H1 (cell line): ENCODE data around the gene PDE4B. TPM values are rescaled to one million over a fixed set of nuclear protein-coding genes. Genes with fewer than 3 reads are reported as not detected.

Experiments used
- CTCF ChIA-PET: fragments of 300-600 bp; sonication (Branson Sonifier 250); formaldehyde crosslinking; loops from one replicate; lab custom pipeline; 2021; ENCODE audit not compliant: partially characterized antibody; lab: Charles Lee
- POLR2A ChIA-PET: fragments of 300-600 bp; sonication (Branson Sonifier 250); formaldehyde crosslinking; loops from one replicate; lab custom pipeline; 2021; ENCODE audit warnings: inconsistent platforms; ENCODE audit not compliant: partially characterized antibody; lab: Charles Lee
- DNase-seq, 2 experiments: peaks; one replicate each; pipeline versions ENCODE4 v3.0.0 to v3.0.0-alpha.2; 2010 to 2022; ENCODE audit warnings: low spot score in 2 of 2, low read depth in 1 of 2, mixed read lengths in 1 of 2
- FAIRE-seq: peaks from 2 replicates; lab custom pipeline; 2011; peaks lifted over from hg19 to GRCh38; lab: Jason Lieb, UNC
- H2AFZ ChIP-seq: 2 replicates; pipeline ENCODE4 v1.8.1; 2012; ENCODE audit warnings: low read length, inconsistent platforms
- H2AK5ac ChIP-seq: 2 replicates; pipeline ENCODE4 v1.6.1; 2013; ENCODE audit warnings: low read depth, low read length
- H2BK120ac ChIP-seq: replicated peaks from 2 replicates; pipeline ENCODE3; 2013; ENCODE audit warnings: low read depth, low read length, inconsistent platforms
- H2BK12ac ChIP-seq: 2 replicates; pipeline ENCODE4 v1.6.1; 2013; ENCODE audit warnings: low read depth, low read length
- H2BK15ac ChIP-seq: 2 replicates; pipeline ENCODE4 v1.6.1; 2013; ENCODE audit warnings: low read length
- H2BK20ac ChIP-seq: 2 replicates; pipeline ENCODE4 v1.6.1; 2013; ENCODE audit warnings: low read length
- H2BK5ac ChIP-seq: 2 replicates; pipeline ENCODE4 v1.6.1; 2013; ENCODE audit warnings: low read depth, low read length
- H3K14ac ChIP-seq: 2 replicates; pipeline ENCODE4 v1.6.1; 2013; ENCODE audit warnings: inconsistent platforms; ENCODE audit not compliant: insufficient read length
- H3K18ac ChIP-seq: 2 replicates; pipeline ENCODE4 v1.6.1; 2013; ENCODE audit warnings: low read length; ENCODE audit errors: extremely low read depth
- H3K23ac ChIP-seq: 2 replicates; pipeline ENCODE4 v1.6.1; 2013; ENCODE audit warnings: inconsistent platforms; ENCODE audit not compliant: insufficient read length
- H3K23me2 ChIP-seq: 2 replicates; pipeline ENCODE4 v1.6.1; 2013; ENCODE audit warnings: low read depth, low read length
- H3K27ac ChIP-seq: 2 replicates; pipeline ENCODE4 v1.6.1; 2011; ENCODE audit warnings: low read depth, low read length, inconsistent platforms
- H3K27me3 ChIP-seq, 4 experiments: replicated peaks in 1 of 4; 1 replicate in 1 of 4; 2 replicates in 3 of 4; pipeline versions ENCODE4 v1.6.1 to v1.8.1; 2011 to 2013; ENCODE audit warnings: low read length in 3 of 4, mild to moderate bottlenecking in 3 of 4, inconsistent platforms in 2 of 4, mixed read lengths in 2 of 4, moderate library complexity in 1 of 4; ENCODE audit not compliant: control insufficient read depth in 3 of 4, insufficient read depth in 3 of 4; ENCODE audit errors: extremely low read depth in 1 of 4
- H3K36me3 ChIP-seq, 4 experiments: 2 replicates each; pipeline versions ENCODE4 v1.6.1 to v1.8.1; 2011 to 2013; ENCODE audit warnings: mild to moderate bottlenecking in 4 of 4, low read length in 3 of 4, moderate library complexity in 2 of 4, control low read depth in 1 of 4, inconsistent platforms in 1 of 4; ENCODE audit not compliant: insufficient read depth in 4 of 4, control insufficient read depth in 2 of 4
- H3K4ac ChIP-seq: replicated peaks from 2 replicates; pipeline ENCODE3; 2013; ENCODE audit warnings: low read length, low read depth, mixed read lengths, inconsistent platforms; ENCODE audit not compliant: insufficient read length
- H3K4me1 ChIP-seq, 4 experiments: replicated peaks in 1 of 4; 1 replicate in 1 of 4; 2 replicates in 3 of 4; pipeline versions ENCODE4 v1.6.1 to v1.8.1; 2011 to 2013; ENCODE audit warnings: low read length in 3 of 4, inconsistent platforms in 2 of 4, mixed read lengths in 1 of 4; ENCODE audit not compliant: insufficient read depth in 4 of 4, control insufficient read depth in 3 of 4
- H3K4me2 ChIP-seq, 2 experiments: 2 replicates each; pipeline versions ENCODE4 v1.6.1 to v1.8.1; 2011 to 2013; ENCODE audit warnings: low read depth in 2 of 2, low read length in 2 of 2, control low read depth in 1 of 2, inconsistent platforms in 1 of 2, mild to moderate bottlenecking in 1 of 2; ENCODE audit not compliant: insufficient read depth in 1 of 2
- H3K4me3 ChIP-seq, 4 experiments: fragments of 200-600, 300-600 bp in 1 of 4; sonication (generic), shearing (Covaris generic), sonication (Bioruptor Twin) in 1 of 4; 2 replicates each; pipeline versions ENCODE4 v1.5.1 to v1.8.1; 2011 to 2016; ENCODE audit warnings: low read length in 4 of 4, low read depth in 3 of 4, control low read depth in 2 of 4, inconsistent platforms in 2 of 4, mild to moderate bottlenecking in 2 of 4, mixed read lengths in 1 of 4, moderate library complexity in 1 of 4; ENCODE audit not compliant: insufficient read depth in 2 of 4; ENCODE audit errors: extremely low read depth in 1 of 4
- H3K56ac ChIP-seq: replicated peaks from 2 replicates; pipeline ENCODE3; 2013; ENCODE audit warnings: low read depth, mild to moderate bottlenecking, mixed read lengths, low read length, inconsistent platforms; ENCODE audit not compliant: insufficient read length
- H3K79me1 ChIP-seq: 2 replicates; pipeline ENCODE4 v1.6.1; 2013; ENCODE audit warnings: low read depth, low read length, control low read depth
- H3K79me2 ChIP-seq, 2 experiments: 2 replicates each; pipeline versions ENCODE4 v1.6.1 to v1.8.1; 2012 to 2013; ENCODE audit warnings: low read length in 2 of 2, mild to moderate bottlenecking in 2 of 2, inconsistent platforms in 1 of 2; ENCODE audit not compliant: insufficient read depth in 2 of 2, control insufficient read depth in 1 of 2
- H3K9ac ChIP-seq, 4 experiments: replicated peaks in 1 of 4; 1 replicate in 1 of 4; 2 replicates in 3 of 4; pipeline versions ENCODE4 v1.6.1 to v1.8.1; 2011 to 2013; ENCODE audit warnings: low read depth in 3 of 4, low read length in 3 of 4, control low read depth in 2 of 4, mild to moderate bottlenecking in 2 of 4, moderate library complexity in 2 of 4, inconsistent platforms in 1 of 4; ENCODE audit errors: extremely low read depth in 1 of 4
- H3K9me3 ChIP-seq, 2 experiments: 2 replicates each; pipeline versions ENCODE4 v1.6.1 to v1.8.1; 2012 to 2013; ENCODE audit warnings: mild to moderate bottlenecking in 2 of 2, moderate library complexity in 2 of 2, control low read depth in 1 of 2, inconsistent platforms in 1 of 2, low read depth in 1 of 2, low read length in 1 of 2, mixed read lengths in 1 of 2; ENCODE audit not compliant: insufficient read depth in 2 of 2
- H4K20me1 ChIP-seq, 2 experiments: replicated peaks in 1 of 2; 2 replicates each; pipeline versions ENCODE3 to v1.8.1; 2011 to 2013; ENCODE audit warnings: inconsistent platforms in 2 of 2, low read length in 2 of 2, mild to moderate bottlenecking in 1 of 2; ENCODE audit not compliant: insufficient read depth in 2 of 2, control insufficient read depth in 1 of 2
- H4K5ac ChIP-seq: 2 replicates; pipeline ENCODE4 v1.6.1; 2013; ENCODE audit warnings: low read length, low read depth, mixed read lengths, inconsistent platforms; ENCODE audit not compliant: insufficient read length
- H4K8ac ChIP-seq: 2 replicates; pipeline ENCODE4 v1.8.0; 2013; ENCODE audit warnings: mild to moderate bottlenecking, moderate library complexity, low read length, inconsistent platforms; ENCODE audit not compliant: insufficient read depth; ENCODE audit errors: extremely low read depth
- H4K91ac ChIP-seq: replicated peaks from 2 replicates; pipeline ENCODE3; 2013; ENCODE audit warnings: low read length, mixed read lengths, inconsistent platforms; ENCODE audit not compliant: insufficient read length
- BCL11A ChIP-seq, 2 experiments: IDR thresholded peaks; one replicate each; pipeline ENCODE4 v1.6.1; 2011; ENCODE audit warnings: low read depth in 2 of 2, low read length in 2 of 2, mild to moderate bottlenecking in 2 of 2
- CEBPB ChIP-seq: IDR thresholded peaks from 2 replicates; pipeline ENCODE4 v1.6.1; 2012; ENCODE audit warnings: low read depth, low read length
- EGR1 ChIP-seq: IDR thresholded peaks from 2 replicates; pipeline ENCODE4 v1.6.1; 2011; ENCODE audit warnings: low read depth, low read length, borderline replicate concordance
- GABPA ChIP-seq: IDR thresholded peaks from 2 replicates; pipeline ENCODE4 v1.6.1; 2011; ENCODE audit warnings: mild to moderate bottlenecking, low read length, moderate library complexity, borderline replicate concordance; ENCODE audit not compliant: insufficient read depth
- KDM4A ChIP-seq: IDR thresholded peaks from one replicate; pipeline ENCODE4 v1.7.1; 2012; ENCODE audit warnings: low read depth, mild to moderate bottlenecking, moderate library complexity, low read length, inconsistent platforms; ENCODE audit not compliant: severe bottlenecking
- KDM5A ChIP-seq: fragments of 200-600 bp; IDR thresholded peaks from 2 replicates; pipeline ENCODE4 v1.7.1; 2012; ENCODE audit warnings: mild to moderate bottlenecking, low read length, inconsistent platforms, mixed read lengths
- MAX ChIP-seq: IDR thresholded peaks from 2 replicates; pipeline ENCODE4 v1.6.1; 2012; ENCODE audit warnings: inconsistent platforms
- POU5F1 ChIP-seq: IDR thresholded peaks from 2 replicates; pipeline ENCODE4 v1.6.1; 2011; ENCODE audit warnings: low read depth, mild to moderate bottlenecking, low read length, moderate library complexity
- RBBP5 ChIP-seq: IDR thresholded peaks from 2 replicates; pipeline ENCODE4 v1.7.1; 2012; ENCODE audit warnings: low read depth, mild to moderate bottlenecking, inconsistent platforms, low read length, moderate library complexity, borderline replicate concordance
- RXRA ChIP-seq: IDR thresholded peaks from 2 replicates; pipeline ENCODE4 v1.6.1; 2011; ENCODE audit warnings: low read depth, mild to moderate bottlenecking, low read length, moderate library complexity; ENCODE audit not compliant: insufficient read depth
- SIX5 ChIP-seq: IDR thresholded peaks from 2 replicates; pipeline ENCODE4 v1.6.1; 2011; ENCODE audit warnings: mild to moderate bottlenecking, low read depth, low read length
- SRF ChIP-seq: IDR thresholded peaks from 2 replicates; pipeline ENCODE4 v1.6.1; 2011; ENCODE audit warnings: mild to moderate bottlenecking, low read depth, low read length, moderate library complexity
- TAF1 ChIP-seq: IDR thresholded peaks from 2 replicates; pipeline ENCODE4 v1.6.1; 2011; ENCODE audit warnings: mild to moderate bottlenecking, low read depth, low read length
- TEAD4 ChIP-seq: IDR thresholded peaks from 2 replicates; pipeline ENCODE4 v1.6.1; 2012; ENCODE audit warnings: low read depth, low read length, inconsistent platforms, mixed read lengths
- YY1 ChIP-seq: IDR thresholded peaks from 2 replicates; pipeline ENCODE4 v1.6.1; 2011; ENCODE audit warnings: low read depth, mild to moderate bottlenecking, low read length
- WGBS, 2 experiments: shearing (Covaris generic) in 1 of 2; methylation state at CpG; one replicate each; pipeline versions ENCODE4 v1.1.6 to v1.1.7; 2013 to 2015; ENCODE audit warnings: low lambda C conversion rate in 2 of 2, mixed read lengths in 2 of 2, inconsistent platforms in 1 of 2, low coverage in 1 of 2, missing lambda C conversion rate in 1 of 2; ENCODE audit not compliant: insufficient replicate concordance in 2 of 2, insufficient coverage in 1 of 2, insufficient read length in 1 of 2; ENCODE audit errors: extremely low coverage in 1 of 2, missing lambda C conversion rate in 1 of 2; 5-methylcytosine and 5-hydroxymethylcytosine counted together
- polyA plus RNA-seq, 7 experiments: library from polyadenylated mRNA; depleted of rRNA in 3 of 7; stranded (reverse) in 5 of 7; unstranded in 2 of 7; fragments of >200 nt in 5 of 7; fragments of 200-250 nt in 2 of 7; gene quantifications; 1 replicate in 5 of 7; 2 replicates in 1 of 7; 4 replicates in 1 of 7; pipeline versions ENCODE4 v1.2.1 to v1.2.3, GENCODE V29; 2011 to 2013; ENCODE audit warnings: missing spikeins in 2 of 7, mixed read lengths in 2 of 7
- total RNA-seq: library from RNA; stranded (reverse); fragmentation: NEBNext Ultra II Directional; extraction: Animal tissue kit (Norgen Biotek cat#: 25700); gene quantifications from 2 replicates; pipeline ENCODE4 v1.2.1, GENCODE V29; 2021

The PDE4B gene
- total and polyA plus RNA-seq, 2 of the 8 experiments (the other 6 are each of a cell fraction or from before 2014, with no cell fraction given), result 5.0 to 15.1 TPM

DNA sequence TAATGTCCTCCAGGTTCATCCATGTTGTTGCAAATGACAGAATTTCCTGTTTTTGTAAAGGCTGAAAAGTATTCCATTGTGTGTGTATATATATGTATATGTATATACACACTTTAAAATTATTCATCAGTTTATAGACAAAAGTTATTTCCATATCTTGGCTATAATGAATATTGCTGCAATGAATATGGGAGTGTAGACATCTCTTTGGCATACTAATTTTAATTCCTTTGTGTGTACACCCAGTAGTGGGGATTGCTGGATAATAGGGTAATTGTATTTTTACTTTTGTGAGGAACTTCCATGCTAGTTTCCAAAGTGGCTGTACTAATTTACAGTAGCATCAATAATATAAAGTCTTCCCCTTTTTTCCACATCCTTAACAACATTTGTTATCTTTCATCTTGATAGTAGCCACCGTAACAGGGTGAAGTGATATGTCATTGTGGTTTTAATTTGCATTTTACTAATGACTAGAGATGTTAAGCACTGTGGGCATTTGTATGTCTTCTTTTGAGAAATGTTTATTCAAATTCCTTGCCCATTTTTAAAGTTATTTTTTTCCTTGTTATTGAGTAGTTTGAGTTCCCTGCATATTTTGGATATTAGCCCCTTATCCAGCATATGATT lies 243.0 kb downstream of the PDE4B start:
- Histone ChIP-seq H2BK5ac (no peak overlapping the region), H2BK120ac (no peak overlapping the region), H3K79me1 (no peaks in the 10 kb centered on the region), H4K8ac (no peak overlapping the region), H3K27me3 (no peaks in the 10 kb centered on the region), H3K9me3 (no peaks in the 10 kb centered on the region), H4K5ac (no peak overlapping the region), H2BK12ac (no peak overlapping the region), H3K18ac (no peak overlapping the region), H3K4me2 (no peak overlapping the region), H4K20me1 (no peaks in the 10 kb centered on the region), H3K23me2 (no peaks in the 10 kb centered on the region), H2AK5ac (no peak overlapping the region), H3K4ac (no peak overlapping the region), H4K91ac (no peak overlapping the region), H3K79me2 (no peaks in the 10 kb centered on the region), H3K23ac (no peak overlapping the region), H3K9ac (no peak overlapping the region), H2AFZ (no peak overlapping the region), H3K36me3 (no peaks in the 10 kb centered on the region), H3K4me1 (no peaks in the 10 kb centered on the region), H3K4me3 (no peak overlapping the region), H2BK15ac (no peak overlapping the region), H2BK20ac (no peak overlapping the region), H3K27ac (no peak overlapping the region), H3K56ac (no peak overlapping the region), H3K14ac (no peak overlapping the region)
- DNase-seq, result no peak
- ChIA-PET CTCF (no interaction called here), POLR2A (no interaction called here)
- WGBS, 2 experiments, result 45% methylated on average over 1 of the region's 1 CpG; no CpG with 5 or more reads in 1 of the 2 experiments
- FAIRE-seq, result no peak
- no peak for TF ChIP-seq POU5F1
- TF ChIP-seq KDM5A, result no peak
- no peak for TF ChIP-seq MAX
- no peak for TF ChIP-seq EGR1
- no peak for TF ChIP-seq SRF
- TF ChIP-seq RXRA, result no peak
- no peak for TF ChIP-seq BCL11A (IDR thresholded peaks at IDR 0.05; ENCODE audit: low read depth in 2 of 2, low read length in 2 of 2)
- no peak for TF ChIP-seq YY1
- no peak for TF ChIP-seq GABPA
- TF ChIP-seq TAF1, result no peak
- TF ChIP-seq SIX5, result no peak
- no peak for TF ChIP-seq CEBPB
- TF ChIP-seq KDM4A, result no peak
- no peak for TF ChIP-seq TEAD4
- TF ChIP-seq RBBP5, result no peak
